Loucy (cell line): Measurements from ENCODE around the gene SEC62.

Experiments
- H2AFZ ChIP-seq: fragments of 200-600 bp; sonication (generic); 2 replicates; pipeline ENCODE4 v1.6.0; 2016; ENCODE audit warnings: antibody characterized with exemption, mild to moderate bottlenecking, low read length, moderate library complexity
- H3F3A ChIP-seq: fragments of 200-600 bp; 2 replicates; pipeline ENCODE4 v1.6.0; 2016; ENCODE audit warnings: antibody characterized with exemption, low read depth, mild to moderate bottlenecking
- H3K27me3 ChIP-seq: fragments of 200-600 bp; sonication (generic); 2 replicates; pipeline ENCODE4 v1.6.1; 2014; ENCODE audit warnings: low read length, mild to moderate bottlenecking; ENCODE audit not compliant: insufficient read depth, poor library complexity, severe bottlenecking
- H3K36me3 ChIP-seq: fragments of 200-600 bp; sonication (generic); 2 replicates; pipeline ENCODE4 v1.6.1; 2016; ENCODE audit warnings: low read length; ENCODE audit not compliant: insufficient read depth
- H3K4me1 ChIP-seq: fragments of 200-600 bp; sonication (generic); 2 replicates; pipeline ENCODE4 v1.5.1; 2014; ENCODE audit warnings: low read length, mild to moderate bottlenecking; ENCODE audit not compliant: insufficient read depth, poor library complexity, severe bottlenecking
- H3K4me2 ChIP-seq: fragments of 200-600 bp; sonication (generic); 2 replicates; pipeline ENCODE4 v1.6.0; 2014; ENCODE audit warnings: antibody characterized with exemption, low read length, low read depth, mild to moderate bottlenecking; ENCODE audit not compliant: poor library complexity, severe bottlenecking
- H3K4me3 ChIP-seq: fragments of 200-600 bp; sonication (generic); 2 replicates; pipeline ENCODE4 v1.5.1; 2014; ENCODE audit warnings: low read length, mild to moderate bottlenecking, mixed read lengths; ENCODE audit not compliant: poor library complexity, severe bottlenecking
- H3K79me2 ChIP-seq: fragments of 200-600 bp; sonication (generic); 2 replicates; pipeline ENCODE4 v1.6.1; 2014; ENCODE audit warnings: low read length; ENCODE audit not compliant: insufficient read depth
- H3K9ac ChIP-seq: fragments of 200-600 bp; sonication (generic); 2 replicates; pipeline ENCODE4 v1.6.0; 2014; ENCODE audit warnings: mild to moderate bottlenecking, low read depth, low read length, moderate library complexity; ENCODE audit not compliant: poor library complexity, severe bottlenecking
- H3K9me2 ChIP-seq: fragments of 200-600 bp; sonication (generic); replicated peaks from 2 replicates; pipeline ENCODE4 v1.6.1; 2016; ENCODE audit warnings: low read depth, low read length, mixed read lengths
- H3K9me3 ChIP-seq: fragments of 200-600 bp; sonication (generic); 2 replicates; pipeline ENCODE4 v1.6.1; 2014; ENCODE audit warnings: mild to moderate bottlenecking, antibody characterized with exemption, low read length, low read depth; ENCODE audit not compliant: insufficient read depth
- H4K20me1 ChIP-seq: fragments of 200-600 bp; sonication (generic); 2 replicates; pipeline ENCODE4 v1.6.0; 2014; ENCODE audit warnings: antibody characterized with exemption, low read length, mild to moderate bottlenecking; ENCODE audit not compliant: insufficient read depth, poor library complexity, severe bottlenecking
- CTCF ChIP-seq: fragments of 200-600 bp; sonication (generic); conservative IDR thresholded peaks from 2 replicates; pipeline ENCODE4 v1.5.1; 2014; ENCODE audit warnings: mild to moderate bottlenecking, antibody characterized with exemption, low read length
- EZH2phosphoT487 ChIP-seq: fragments of 200-600 bp; IDR thresholded peaks from 2 replicates; pipeline ENCODE4 v1.6.1; 2018; ENCODE audit warnings: antibody characterized with exemption, mild to moderate bottlenecking, moderate library complexity, borderline replicate concordance

The SEC62 gene

GRCh38 chr3:170040418-170040817 lies 73.8 kb downstream of the SEC62 start:
- no peaks in the 10 kb centered on the region for H4K20me1 ChIP-seq
- H3K9me3 ChIP-seq: no peaks in the 10 kb centered on the region
- TF ChIP-seq EZH2phosphoT487 (no peak), CTCF (no peak)
- H3K4me3 ChIP-seq: no peak overlapping the region
- H3K4me2 ChIP-seq: no peak overlapping the region
- H3K9ac ChIP-seq: no peak overlapping the region
- H3K4me1 ChIP-seq: no peaks in the 10 kb centered on the region
- no peaks in the 10 kb centered on the region for H3K79me2 ChIP-seq
- no peaks in the 10 kb centered on the region for H3K36me3 ChIP-seq
- no peak overlapping the region for H2AFZ ChIP-seq
- H3F3A ChIP-seq: no peaks in the 10 kb centered on the region
- no peaks in the 10 kb centered on the region for H3K27me3 ChIP-seq
- no peaks in the 10 kb centered on the region for H3K9me2 ChIP-seq

DNA sequence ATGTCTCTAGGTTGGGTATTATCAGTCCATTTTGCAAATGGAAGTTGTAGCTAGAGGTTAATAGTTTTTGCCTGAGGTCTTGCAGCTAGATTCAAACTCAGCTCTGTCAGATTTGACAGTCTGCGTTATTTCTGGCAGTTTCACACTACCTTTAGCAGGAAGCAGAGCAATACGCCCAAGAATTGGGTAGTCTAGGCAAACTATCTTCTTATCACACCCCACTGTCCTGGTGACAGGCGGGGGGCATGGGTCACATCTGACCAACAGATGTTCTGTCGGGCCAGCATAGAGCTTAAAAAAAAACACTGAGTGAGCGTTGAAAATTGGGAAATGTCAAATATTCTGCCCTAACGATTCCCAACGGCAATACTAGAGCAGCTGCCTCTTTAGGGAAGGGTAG lies 76.9 kb downstream of the SEC62 start:
- no peaks in the 10 kb centered on the region for H3K4me1 ChIP-seq
- H3K9me2 ChIP-seq: no peaks in the 10 kb centered on the region
- H3K27me3 ChIP-seq: no peaks in the 10 kb centered on the region
- H3F3A ChIP-seq: no peaks in the 10 kb centered on the region
- H3K9me3 ChIP-seq: no peaks in the 10 kb centered on the region
- H4K20me1 ChIP-seq: no peaks in the 10 kb centered on the region
- no peak overlapping the region for H3K4me2 ChIP-seq
- TF ChIP-seq CTCF: no peak
- no peak for TF ChIP-seq EZH2phosphoT487
- no peak overlapping the region for H3K4me3 ChIP-seq
- no peaks in the 10 kb centered on the region for H3K36me3 ChIP-seq
- no peak overlapping the region for H2AFZ ChIP-seq
- no peaks in the 10 kb centered on the region for H3K79me2 ChIP-seq
- no peak overlapping the region for H3K9ac ChIP-seq

DNA sequence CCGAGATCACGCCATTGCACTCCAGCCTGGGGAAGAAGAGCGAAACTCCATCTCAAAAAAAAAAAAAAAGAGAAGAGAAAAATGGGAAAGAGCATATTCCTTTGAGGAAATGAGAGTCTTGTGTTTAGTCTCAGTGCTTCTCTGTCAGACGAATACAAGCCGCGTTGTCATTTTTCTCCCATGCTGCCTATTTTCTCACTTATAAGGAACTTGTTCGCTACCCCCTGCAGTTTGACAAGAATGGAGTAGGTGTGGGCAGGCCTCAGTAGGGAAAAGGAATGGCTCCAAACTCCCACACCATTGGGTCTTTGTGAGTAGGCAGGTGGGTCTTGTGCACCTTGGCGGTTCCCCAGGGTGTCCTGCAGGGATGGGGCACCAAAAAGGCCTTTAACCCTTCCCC lies 77.7 kb downstream of the SEC62 start:
- no peak overlapping the region for H3K4me2 ChIP-seq
- TF ChIP-seq CTCF (no peak), EZH2phosphoT487 (no peak)

More for the DNA sequence above, 77.7 kb downstream of the SEC62 start:
- H3K9ac ChIP-seq: no peak overlapping the region
- H3K27me3 ChIP-seq: no peaks in the 10 kb centered on the region
- H3K36me3 ChIP-seq: no peaks in the 10 kb centered on the region
- no peak overlapping the region for H2AFZ ChIP-seq
- H4K20me1 ChIP-seq: no peaks in the 10 kb centered on the region
- H3K4me1 ChIP-seq: no peaks in the 10 kb centered on the region
- H3K9me3 ChIP-seq: no peaks in the 10 kb centered on the region
- no peaks in the 10 kb centered on the region for H3K9me2 ChIP-seq
- H3K79me2 ChIP-seq: no peaks in the 10 kb centered on the region
- H3F3A ChIP-seq: no peaks in the 10 kb centered on the region
- no peak overlapping the region for H3K4me3 ChIP-seq
